Embryonic facial prominence (tissue), 1 donor: ENCODE data around the gene HOMER3.
A peak's percentile ranks its signal among the peaks of the same experiment; 100 is the strongest.

Experiments
- DNase-seq: peaks from one replicate; pipeline ENCODE4 v3.0.0-alpha.2; 2016; ENCODE audit errors: extremely low spot score

The HOMER3 gene

DNA sequence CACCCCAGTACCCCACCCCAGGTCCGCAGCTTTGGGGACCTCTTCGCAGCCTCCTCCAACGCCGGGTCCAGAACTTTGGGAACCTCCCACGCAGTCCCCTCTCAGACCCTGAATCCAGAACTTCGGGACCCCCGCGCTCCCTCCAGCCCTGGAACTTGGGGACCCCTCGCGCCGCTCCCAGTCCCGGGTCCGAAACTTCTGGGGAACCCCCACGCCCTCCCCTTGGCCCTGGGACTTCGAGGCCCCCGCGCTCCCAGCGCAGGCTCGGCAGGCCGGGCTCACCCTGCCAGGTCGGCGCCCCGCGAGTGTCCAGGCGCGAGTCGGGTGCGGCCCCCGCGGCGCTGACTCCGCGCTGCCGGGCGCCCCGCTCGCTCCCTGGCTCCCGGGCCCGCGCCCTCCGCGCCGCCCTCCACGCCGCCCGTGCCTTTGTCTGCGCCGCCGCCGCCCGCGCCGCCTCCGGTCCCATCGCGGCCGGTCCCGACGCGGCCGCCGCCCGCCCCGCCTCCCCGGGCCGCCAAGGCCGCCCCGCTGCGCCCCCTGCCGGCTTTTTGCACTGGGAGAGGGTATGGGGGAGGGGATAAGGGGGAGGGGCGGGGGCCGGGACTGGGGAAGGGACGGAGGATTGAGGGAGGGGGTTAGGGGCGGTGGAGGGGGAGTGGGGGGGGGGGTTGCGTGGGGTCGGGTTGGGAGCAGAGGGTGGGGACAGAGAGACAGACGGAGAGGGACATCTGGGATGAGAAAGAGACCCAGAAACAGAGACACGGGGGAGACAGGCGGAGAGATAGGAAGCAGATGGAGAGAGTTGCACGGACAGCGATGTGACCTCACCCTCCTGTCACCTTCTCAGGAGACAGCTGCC, at the start of gene HOMER3:
Gene HOMER3, minus strand, starts transcription at position 449 of the 859 bp plus-strand sequence. CDS start 2,235 bp downstream, outside the sequence.
- peak; percentile 51 for DNase-seq

DNA sequence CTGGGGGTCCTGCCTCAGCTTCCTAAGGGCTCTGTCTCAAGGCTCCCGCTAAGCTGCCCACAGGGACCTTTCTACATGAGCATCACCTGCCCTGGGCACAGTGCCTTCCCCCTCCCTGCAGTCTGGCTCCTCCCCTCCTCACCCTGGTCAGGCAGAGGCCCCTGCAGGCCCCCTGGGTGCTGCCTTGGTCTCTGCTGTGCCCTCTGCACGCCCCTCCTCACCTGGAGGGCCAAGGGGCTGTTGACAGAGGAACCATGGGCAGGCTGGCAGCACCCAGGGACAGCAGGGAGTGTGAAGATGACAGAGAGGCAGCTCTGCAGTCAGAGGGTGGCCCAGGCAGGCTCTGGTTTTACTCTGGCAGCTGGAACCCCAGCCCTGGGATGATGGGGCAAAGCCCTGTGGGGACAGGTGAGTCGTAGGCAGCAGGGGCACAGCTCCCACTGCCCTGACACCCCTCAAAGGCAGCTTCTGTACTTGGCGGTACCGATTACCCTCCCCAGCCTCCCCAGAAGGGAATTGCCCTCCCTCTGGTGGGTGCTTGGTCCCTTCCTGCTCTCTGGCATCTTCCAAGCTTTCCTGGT, 49.2 kb upstream of the HOMER3 start:
- DNase-seq: no peak

DNA sequence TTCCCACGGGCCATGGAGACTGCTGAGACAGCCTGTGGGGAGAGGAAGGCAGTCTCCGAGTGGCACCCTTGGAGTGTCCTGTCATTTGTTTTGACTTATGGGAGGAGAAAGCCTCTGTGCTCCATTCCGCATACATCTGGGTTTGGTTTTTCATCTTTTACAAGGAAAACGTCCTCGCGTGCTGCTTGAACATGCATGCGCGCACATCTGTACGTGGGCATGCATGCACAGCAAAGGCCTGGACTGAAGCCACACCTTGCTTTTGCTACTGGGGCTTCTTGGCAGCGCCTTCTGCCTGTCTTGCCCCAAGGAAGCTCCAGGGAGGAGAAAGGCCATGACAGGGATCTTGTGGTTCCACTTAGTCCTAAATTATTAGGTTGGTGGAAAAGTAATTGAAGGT, 48.3 kb upstream of the HOMER3 start:
- no peak for DNase-seq

DNA sequence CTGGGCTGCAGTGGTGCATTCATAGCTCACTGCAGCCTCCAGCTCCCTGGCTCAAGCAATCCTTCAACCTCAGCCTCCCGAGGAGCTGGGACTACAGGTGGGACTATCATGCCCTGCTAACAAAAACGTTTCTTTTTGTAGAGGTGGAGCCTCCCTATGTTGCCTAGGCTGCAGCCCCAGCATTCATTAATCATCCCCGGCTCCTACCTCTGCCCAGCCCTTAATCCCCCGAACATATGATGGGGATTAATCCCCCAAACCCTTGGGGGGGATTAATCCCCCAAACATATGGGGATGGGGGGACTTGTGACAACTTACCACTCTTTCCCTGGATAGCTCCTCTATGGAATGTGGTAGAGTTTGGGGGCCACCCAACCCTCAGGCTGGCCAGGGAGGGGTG, 46.4 kb upstream of the HOMER3 start:
- no peak for DNase-seq

DNA sequence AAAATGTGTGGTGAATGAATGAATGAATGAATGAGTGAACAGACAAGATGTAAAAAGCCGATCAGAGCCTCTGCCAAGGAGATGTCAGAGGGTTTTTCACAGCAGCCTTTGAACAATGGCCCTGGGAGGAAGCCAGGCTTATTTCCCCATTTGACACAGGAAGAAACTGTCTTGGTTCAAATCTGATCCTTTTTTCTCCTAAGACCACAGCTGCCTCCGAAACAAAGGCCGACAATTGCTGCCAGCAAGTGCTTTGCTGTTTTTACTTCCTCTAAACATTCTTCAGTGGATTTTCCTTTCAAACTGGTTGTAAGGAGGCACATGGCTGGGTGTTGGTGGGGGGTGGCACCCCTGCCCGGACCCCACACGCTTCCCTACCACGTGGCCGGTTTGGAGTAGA, 44.2 kb upstream of the HOMER3 start:
- DNase-seq: no peak

DNA sequence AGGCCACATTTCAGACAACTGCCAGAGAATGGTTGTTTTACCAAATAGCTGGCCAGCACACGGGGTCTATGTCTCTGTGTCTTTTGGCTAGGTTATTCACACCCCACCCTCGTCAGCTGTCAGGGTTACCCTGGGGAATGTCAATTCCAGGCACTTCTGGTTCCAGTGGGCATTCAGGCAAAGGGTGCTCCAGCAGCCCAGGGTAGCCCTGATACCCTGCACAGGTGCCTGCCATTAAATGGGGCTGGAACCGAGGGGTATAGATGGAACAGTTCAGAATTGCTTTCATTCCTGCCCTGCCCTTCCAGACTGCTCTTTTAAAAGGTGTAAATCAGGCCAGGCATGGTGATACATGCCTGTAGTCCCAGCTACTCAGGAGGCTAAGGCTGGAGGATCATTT, 43.2 kb upstream of the HOMER3 start:
- DNase-seq: no peak

DNA sequence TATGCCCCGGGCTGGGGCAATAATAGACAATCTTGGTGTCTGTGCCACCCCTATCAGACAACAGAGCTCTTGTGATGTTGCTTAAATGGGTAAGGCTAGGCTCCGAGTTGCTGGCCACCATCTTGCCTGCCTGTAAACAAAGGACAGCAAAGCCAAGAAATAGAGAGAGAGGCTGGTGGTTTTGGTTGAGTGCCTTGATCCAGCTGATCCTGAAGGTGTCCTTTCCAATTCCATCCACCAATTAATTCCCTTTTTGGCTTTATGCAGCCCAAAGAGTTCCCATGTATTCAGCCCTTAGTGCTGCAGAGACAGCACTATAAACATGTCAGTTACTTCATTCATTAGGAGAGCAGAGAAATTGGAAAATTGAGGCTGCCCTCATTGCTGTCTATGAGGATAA, 41.7 kb upstream of the HOMER3 start:
- no peak for DNase-seq

DNA sequence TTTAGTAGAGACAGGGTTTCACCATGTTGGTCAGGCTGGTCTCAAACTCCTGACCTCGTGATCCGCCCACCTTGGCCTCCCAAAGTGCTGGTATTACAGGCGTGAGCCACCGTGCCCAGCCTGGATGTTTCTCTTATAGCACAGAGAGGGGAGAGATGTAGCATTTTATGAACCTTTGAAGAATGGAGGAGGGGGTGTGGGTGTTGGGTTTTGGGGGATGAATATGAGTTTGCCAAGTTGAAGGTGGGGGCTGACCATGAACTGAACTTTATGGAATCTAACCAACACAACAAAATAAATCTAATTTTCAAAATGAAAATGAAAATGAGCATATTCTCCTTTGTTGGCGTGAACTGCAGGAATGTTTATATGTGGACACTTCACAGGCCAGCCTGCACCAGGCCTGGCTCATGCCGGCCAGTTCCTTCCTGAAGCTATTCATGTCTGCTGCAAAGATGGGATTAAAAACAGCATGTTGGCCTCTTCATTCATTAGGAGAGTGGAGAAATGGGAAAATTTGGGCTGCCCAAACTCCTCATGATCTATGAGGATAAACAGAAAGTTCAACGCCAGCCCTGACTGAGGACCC, 39.5 kb upstream of the HOMER3 start:
- DNase-seq: no peak

DNA sequence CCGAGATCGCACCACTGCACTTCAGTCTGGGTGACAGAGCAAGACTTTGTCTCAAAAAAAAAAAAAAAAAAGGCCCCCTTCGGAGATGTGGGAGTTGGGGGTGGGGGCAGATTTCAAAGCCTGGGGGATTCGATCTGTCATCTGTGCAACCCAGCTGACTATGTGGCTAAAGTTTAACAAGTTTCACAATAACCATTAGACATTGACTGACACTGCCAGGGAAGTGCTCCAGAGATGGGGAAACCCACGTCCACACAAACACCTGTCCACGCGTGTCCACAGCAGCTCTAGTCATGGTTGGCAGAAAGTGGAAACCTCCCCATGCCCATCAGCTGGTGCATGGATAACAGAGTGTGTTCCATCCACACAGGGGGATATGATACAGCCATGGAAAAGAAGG, 37.6 kb upstream of the HOMER3 start:
- DNase-seq: no peak

DNA sequence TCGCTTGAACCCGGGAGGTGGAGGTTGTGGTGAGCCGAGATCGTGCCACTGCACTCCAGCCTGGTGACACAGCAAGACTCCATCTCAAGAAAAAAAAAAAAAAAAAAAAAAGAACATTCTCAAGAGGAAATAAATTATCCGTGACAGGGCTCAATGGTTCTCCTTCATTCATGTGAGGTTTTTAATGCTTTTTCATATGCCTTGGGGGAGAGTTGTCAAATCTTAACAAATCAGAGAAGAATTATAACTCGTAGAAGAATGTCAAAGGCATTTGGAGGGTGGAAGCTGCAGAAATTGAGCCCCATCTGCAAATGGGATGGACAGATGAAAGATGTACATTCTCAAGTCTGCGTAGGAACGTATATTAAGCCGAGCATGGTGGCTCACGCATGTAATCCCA, 34.9 kb upstream of the HOMER3 start:
- no peak for DNase-seq

DNA sequence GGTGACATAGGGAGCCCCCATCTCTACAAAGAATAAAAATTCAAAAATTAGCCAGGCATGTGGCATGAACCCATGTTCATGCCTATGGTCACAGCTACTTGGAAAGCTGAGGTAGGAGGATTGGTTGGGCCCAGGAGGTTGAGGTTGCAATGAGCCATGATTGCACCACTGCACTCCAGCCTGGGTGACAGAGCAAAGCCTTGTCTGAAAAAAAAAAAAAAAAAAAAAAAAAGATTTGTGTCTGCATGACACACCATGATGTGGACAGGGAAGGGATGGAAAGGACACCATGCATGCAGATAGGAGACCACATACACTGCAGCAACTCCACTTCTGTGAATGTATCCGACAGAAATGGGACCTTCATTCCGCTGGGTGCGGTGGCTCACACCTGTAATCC, 34.0 kb upstream of the HOMER3 start:
- no peak for DNase-seq

DNA sequence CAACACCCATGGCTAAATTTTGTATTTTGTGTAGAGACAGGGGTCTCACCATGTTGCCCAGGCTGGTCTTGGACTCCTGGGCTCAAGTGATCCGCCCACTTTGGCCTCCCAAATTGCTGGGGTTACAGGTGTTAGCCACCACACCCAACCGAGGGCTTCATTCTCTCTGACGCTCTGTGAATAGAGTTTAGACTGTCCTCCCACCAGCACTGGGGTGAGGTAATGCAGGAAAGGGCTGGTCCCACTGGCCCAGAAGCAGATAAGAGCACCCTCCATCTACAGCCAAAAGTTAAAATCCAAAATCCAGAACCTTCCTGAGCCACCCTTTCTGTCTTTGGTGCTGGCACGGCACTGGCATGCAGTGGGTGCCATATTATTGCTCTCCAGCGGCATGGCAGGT, 31.8 kb upstream of the HOMER3 start:
- DNase-seq: no peak

DNA sequence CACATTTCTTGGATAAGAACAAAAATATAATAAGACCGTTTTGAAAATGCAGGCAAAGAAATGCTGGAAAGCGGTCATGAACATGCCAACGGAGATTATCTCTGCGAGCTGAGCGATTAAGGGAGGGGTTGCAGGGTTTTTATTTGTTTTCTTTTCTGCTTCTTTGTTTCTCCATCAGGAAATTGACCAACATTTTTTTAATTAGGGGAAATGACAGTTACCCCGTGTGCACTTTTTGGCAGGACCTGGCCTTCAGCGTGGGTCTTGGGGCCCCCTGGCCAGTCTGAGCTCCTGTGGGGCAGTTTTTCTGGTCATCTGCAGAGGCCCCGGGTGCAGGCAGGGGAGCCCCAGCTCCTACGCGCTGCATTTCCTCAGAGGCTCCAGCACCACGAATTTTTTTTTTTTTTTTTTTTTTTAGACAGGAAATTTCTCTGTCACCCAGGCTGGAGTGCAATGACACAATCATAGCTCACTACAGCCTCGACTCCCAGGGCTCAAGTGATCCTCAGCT, 31.3 kb upstream of the HOMER3 start:
- DNase-seq: no peak

DNA sequence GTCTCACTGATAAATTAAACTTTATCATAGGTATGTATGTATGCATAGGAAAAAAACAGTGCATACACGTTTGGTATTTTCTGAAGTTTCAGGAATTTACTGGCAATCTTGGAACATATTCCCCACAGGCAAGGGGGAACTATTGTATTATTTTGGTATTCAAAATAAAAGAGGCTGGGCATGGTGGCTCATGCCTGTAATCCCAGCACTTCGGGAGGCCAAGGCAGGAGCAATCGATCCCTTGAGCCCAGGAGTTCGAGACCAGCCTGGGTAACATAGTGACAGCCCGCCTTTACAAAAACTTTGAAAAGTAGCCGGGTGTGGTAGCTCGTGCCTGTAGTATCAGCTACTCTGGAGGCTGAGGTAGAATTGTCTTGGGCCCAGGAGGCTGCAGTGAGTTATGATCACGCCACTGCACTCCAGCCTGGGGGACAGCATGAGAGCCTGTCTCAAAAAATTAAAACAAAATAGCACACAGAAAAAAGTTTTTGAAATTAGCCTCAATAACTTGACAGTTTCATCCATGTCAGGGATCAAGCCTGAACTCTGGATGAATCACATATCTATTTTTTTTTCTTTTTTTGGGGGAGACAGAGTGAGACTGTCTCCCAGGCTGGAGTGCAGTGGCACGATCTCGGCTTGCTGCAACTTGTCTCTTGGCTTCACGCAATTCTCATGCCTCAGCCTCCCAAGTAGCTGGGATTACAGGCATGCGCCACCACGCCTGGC, 29.1 kb upstream of the HOMER3 start:
- DNase-seq: no peak

DNA sequence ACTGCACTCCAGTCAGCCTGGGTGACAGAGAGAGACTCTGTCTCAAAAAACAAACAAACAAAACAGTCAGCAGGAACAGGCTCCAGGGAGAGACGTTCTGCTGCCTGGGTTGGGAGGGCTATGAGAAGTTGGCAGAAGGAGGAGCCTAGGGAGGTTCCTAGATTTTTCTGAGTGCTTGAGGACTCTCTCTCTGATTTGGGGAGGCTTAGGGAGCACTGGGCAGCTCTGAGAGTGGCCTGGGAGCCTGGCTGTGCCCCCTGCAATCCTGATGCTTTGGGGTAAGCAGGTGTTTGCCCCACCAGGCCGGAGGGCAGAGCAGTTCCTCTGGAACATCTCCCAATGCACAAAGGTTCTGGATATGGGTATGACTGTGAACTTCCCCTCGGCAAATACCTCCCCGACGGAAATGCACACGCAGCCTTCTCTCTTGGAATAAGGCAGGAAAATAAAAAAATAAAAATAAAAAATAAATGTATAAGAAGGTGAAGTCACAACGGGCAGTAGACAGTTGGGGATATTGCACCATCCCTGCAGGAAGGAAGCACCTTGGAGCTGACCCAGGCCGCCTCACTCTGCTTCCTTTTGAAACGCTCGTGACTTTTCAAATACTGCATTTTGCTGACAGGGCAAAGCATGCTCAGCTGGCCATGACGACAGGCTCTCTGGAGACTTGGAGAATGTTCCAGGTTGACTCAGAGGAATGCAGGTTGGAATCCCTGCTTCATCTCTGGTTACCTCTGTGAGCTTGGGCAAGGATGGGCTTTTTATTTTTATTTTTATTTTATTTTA, 26.5 kb upstream of the HOMER3 start:
- no peak for DNase-seq

DNA sequence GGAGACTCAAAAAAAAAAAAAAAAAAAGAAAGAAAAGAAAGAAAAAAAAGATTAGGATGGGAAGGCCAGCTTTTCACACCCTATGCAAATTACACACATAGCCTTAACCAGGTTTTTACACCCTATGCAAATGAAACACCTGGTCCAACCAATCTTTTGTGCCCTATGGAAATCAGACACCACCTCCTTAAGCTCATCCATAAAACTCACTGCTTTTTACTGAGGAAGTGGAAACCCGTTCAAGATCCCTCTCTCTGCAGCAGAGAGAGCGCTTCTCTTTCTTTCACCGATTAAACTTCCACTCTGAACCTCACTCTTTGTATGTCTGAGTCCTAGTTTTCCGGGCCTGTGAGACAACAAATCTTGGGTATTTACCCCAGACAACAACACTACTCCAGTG, 25.3 kb upstream of the HOMER3 start:
- no peak for DNase-seq

DNA sequence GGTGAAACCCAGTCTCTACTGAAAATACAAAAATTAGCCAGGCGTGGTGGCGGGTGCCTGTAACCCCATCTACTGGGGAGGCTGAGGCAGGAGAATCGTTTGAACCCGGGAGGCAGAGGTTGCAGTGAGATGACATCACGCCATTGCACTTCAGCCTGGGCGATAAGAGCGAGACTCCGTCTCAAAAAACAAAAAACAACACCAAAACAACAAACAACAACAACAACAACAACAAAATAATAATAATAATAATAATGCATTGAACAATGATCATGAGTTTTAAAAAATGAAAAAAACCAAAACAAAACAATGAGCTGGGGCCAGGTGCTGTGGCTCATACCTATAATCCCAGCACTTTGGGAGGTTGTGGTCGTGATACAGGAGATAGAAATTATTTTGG, 23.1 kb upstream of the HOMER3 start:
- no peak for DNase-seq

DNA sequence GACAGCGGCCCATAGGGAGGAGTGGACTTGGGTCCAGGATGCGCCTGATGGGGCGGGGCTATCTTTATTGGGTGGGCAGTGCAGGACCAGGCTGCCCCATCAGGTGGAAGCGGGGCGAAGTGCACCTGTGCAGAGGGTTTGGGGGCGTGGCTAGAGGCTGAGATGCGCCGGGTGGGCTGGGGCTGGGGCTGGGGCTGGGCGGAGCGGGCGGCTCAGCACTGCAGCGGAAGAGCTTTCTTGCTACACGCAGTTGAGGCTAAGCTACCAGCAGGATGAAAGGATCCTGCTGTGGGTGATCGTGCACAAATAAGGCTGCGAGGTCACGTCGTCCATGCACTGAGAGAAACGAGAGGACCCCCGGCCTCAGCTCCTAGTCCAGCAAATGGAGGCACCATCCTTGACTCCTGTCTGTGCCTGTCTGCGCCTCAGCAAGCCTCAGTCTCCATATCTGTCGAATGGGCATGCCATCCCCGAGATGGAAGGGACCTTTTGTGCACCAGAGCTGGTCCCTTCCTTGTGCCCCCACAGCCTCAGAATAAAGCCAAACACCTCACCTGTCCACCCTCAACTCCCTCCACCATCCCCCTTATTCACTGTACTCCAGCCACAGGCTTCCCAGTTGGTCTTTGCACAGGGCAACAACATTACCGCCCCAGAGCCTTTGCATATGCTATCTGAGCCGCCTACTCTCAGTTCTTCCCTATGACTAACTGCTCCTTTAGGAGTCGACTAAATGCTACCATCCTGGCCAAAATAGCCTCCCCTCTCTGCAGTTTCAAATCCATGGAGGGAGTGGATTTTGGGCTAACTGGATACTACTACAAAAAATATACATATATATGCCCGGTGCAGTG, 21.0 kb upstream of the HOMER3 start:
- no peak for DNase-seq

DNA sequence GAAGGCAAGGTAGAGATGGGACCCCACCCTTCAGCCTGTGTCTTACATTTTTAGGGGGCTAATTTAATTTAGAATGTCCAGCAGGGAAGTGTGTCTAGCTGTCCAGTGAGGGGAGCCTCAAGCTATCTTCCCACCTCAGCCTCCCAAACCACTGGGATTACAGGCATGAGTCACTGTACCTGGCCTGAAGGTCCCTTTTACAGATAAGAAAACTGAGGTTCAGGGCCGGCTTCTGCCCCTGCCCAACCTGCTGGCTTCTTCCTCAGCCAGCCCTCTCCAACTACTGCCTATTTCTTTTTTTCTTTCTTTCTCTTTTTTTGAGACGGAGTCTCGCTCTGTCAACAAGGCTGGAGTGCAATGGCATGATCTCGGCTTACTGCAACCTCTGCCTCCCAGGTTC, 19.4 kb upstream of the HOMER3 start:
- no peak for DNase-seq

DNA sequence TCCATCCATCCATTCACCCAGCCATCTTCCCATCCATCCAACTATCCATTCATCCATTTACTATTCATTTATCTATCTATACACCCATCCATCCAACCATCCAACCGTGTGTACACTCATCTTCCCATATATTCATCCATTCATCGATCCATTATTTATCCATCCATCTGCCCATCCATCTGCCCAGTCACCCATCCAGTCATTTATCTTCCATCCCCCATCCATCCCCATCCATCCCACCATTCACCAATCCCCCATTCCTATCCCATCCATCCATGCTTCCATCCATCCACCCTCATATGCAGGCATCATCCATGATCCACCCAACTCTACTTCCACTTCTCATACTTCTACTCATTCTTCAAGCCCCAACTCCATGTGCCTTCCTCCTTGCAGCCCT, 14.0 kb upstream of the HOMER3 start:
- DNase-seq: no peak

DNA sequence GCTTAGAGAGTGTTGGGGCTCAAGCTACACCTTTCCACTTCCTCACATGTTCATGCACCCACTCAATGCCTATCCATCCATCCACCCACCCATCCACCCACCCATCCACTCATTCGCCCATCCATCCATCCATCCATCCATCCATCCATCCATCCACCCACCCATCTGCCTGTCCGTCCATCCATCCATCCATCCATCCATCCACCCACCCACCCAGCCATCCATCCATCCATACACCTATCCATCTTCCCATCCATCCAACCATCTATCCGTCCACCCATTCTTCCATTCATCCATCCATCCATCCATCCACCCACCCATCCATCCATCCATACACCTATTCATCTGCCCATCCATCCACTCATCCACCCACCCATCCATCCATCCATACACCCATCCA, 13.1 kb upstream of the HOMER3 start:
- DNase-seq: no peak
